Type B pancreatic cell (in vitro differentiated cells): ENCODE results near the gene OPN4. TPM values are rescaled to one million over a fixed set of nuclear protein-coding genes. Genes with fewer than 3 reads are reported as not detected.

Experiments used
- DNase-seq: peaks from one replicate; pipeline ENCODE4 v3.0.0; 2021; ENCODE audit warnings: mixed read lengths; ENCODE audit not compliant: unreplicated experiment; ENCODE audit errors: extremely low spot score
- H3K27ac Mint-ChIP-seq: 2 replicates; pipeline ENCODE4 v1.8.0; 2021; ENCODE audit warnings: mild to moderate bottlenecking, mixed read lengths
- H3K27me3 Mint-ChIP-seq: 2 replicates; pipeline ENCODE4 v1.8.0; 2021; ENCODE audit warnings: mixed read lengths
- H3K36me3 Mint-ChIP-seq: 2 replicates; pipeline ENCODE4 v1.8.0; 2021; ENCODE audit warnings: mixed read lengths
- H3K4me1 Mint-ChIP-seq: one replicate; pipeline ENCODE4 v1.8.0; 2021; ENCODE audit warnings: mixed read lengths; ENCODE audit not compliant: unreplicated experiment
- H3K4me3 Mint-ChIP-seq: 2 replicates; pipeline ENCODE4 v1.8.0; 2021; ENCODE audit warnings: mild to moderate bottlenecking, mixed read lengths
- H3K9me3 Mint-ChIP-seq: 2 replicates; pipeline ENCODE4 v1.8.0; 2021; ENCODE audit warnings: mixed read lengths
- CTCF ChIP-seq: fragments of 200-600 bp; sonication (generic); conservative IDR thresholded peaks from 2 replicates; pipeline ENCODE4 v1.5.0; 2021; ENCODE audit warnings: antibody characterized with exemption, mild to moderate bottlenecking
- total RNA-seq: library from RNA; stranded (reverse); gene quantifications from 2 replicates; pipeline ENCODE4 v1.2.1, GENCODE V29; 2021; ENCODE audit warnings: low replicate concordance

The OPN4 gene
- total RNA-seq, 1 donor from 2014 or later, result not detected

GRCh38 chr10:86685416-86685815 lies 31.1 kb downstream of the OPN4 start:
- H3K27ac Mint-ChIP-seq, result no peak overlapping the region
- peaks cover 23% of the 10 kb centered on the region for H3K4me1 Mint-ChIP-seq
- no peaks in the 10 kb centered on the region for H3K36me3 Mint-ChIP-seq
- no peak overlapping the region for H3K4me3 Mint-ChIP-seq
- H3K27me3 Mint-ChIP-seq, result no peaks in the 10 kb centered on the region
- no peak for TF ChIP-seq CTCF
- no peak for DNase-seq
- H3K9me3 Mint-ChIP-seq, result no peaks in the 10 kb centered on the region

DNA sequence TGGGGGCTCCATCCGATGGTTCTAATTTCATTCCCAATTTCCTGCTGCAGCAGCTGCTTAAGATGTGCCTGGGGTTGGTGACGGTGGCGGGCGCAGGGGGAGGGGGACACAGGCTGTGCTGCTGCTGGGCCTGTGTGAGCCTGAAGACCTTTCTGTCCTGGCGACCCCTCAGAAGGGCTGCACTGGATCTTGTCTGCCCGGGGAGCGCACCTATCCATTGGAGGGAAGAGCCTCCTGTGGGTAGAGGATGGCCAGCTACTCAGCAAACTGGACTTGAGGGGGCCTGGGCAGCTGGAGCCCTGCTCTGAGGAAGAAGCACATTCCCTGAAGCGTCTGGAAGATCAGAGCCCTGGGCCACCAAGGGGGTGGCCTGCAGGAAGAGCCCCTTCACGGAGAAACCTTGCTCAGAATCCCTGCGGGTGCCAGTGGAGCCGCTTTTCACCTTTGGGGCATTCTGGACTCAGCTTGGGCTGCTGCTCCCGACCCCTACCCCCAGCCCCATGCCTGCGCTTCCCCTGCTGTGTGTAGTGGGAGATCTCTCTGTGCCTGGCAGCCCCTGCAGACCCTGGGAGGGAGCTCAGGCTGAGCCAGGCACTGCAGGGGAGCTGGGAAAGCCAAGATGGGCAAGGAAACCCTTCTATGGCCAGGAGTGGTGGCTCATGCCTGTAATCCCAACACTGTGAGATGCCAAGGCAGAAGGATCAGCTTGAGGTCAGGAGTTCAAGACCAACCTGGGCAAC lies 31.7 kb downstream of the OPN4 start:
- Mint-ChIP-seq H3K9me3 (no peaks in the 10 kb centered on the region), H3K4me3 (no peak overlapping the region), H3K36me3 (no peaks in the 10 kb centered on the region), H3K27me3 (no peaks in the 10 kb centered on the region), H3K4me1 (peaks cover 23% of the 10 kb centered on the region), H3K27ac (no peak overlapping the region)
- TF ChIP-seq CTCF, result no peak
- DNase-seq, result no peak

DNA sequence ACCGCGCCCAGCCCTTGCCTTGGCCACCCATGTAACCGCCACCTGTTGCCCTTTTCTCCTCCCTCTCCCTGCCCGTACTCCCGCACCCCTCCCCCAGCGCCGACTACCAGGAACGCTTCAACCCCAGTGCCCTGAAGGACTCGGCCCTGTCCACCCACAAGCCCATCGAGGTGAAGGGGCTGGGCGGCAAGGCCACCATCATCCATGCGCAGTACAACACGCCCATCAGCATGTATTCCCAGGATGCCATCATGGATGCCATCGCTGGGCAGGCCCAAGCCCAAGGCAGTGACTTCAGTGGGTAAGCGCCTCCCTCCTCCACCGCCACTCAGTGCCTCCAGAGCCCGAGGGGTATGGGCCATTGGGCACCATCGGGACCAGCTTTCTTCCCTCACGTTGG lies 32.6 kb downstream of the OPN4 start:
- no peak for TF ChIP-seq CTCF
- Mint-ChIP-seq H3K4me3 (no peak overlapping the region), H3K9me3 (no peaks in the 10 kb centered on the region), H3K4me1 (peaks cover 21% of the 10 kb centered on the region), H3K27me3 (no peaks in the 10 kb centered on the region), H3K36me3 (no peaks in the 10 kb centered on the region), H3K27ac (no peak overlapping the region)
- DNase-seq, result no peak

- Mint-ChIP-seq H3K4me1 (peaks cover 17% of the 10 kb centered on the region), H3K27ac (no peak overlapping the region), H3K9me3 (no peaks in the 10 kb centered on the region), H3K4me3 (no peak overlapping the region), H3K36me3 (no peaks in the 10 kb centered on the region), H3K27me3 (no peaks in the 10 kb centered on the region)
- TF ChIP-seq CTCF, result no peak
- DNase-seq, result no peak
These were observed 33.4 kb downstream of the OPN4 start for GRCh38 chr10:86687750-86688149.

GRCh38 chr10:86688398-86688921 lies 34.1 kb downstream of the OPN4 start:
- DNase-seq, result no peak
- no peak overlapping the region for H3K4me3 Mint-ChIP-seq
- H3K9me3 Mint-ChIP-seq, result no peaks in the 10 kb centered on the region
- H3K36me3 Mint-ChIP-seq, result no peaks in the 10 kb centered on the region
- no peak overlapping the region for H3K27ac Mint-ChIP-seq
- H3K27me3 Mint-ChIP-seq, result no peaks in the 10 kb centered on the region
- peaks cover 21% of the 10 kb centered on the region for H3K4me1 Mint-ChIP-seq
- TF ChIP-seq CTCF, result peak; percentile 86
